Measurements from ENCODE around the gene HCCS. TPM values are rescaled to one million over a fixed set of nuclear protein-coding genes. Genes with fewer than 3 reads are reported as not detected.
A peak's percentile ranks its signal among the peaks of the same experiment; 100 is the strongest.

HCCS gene
- total RNA-seq, 1 donor from 2014 or later, result 28.0 TPM

DNA sequence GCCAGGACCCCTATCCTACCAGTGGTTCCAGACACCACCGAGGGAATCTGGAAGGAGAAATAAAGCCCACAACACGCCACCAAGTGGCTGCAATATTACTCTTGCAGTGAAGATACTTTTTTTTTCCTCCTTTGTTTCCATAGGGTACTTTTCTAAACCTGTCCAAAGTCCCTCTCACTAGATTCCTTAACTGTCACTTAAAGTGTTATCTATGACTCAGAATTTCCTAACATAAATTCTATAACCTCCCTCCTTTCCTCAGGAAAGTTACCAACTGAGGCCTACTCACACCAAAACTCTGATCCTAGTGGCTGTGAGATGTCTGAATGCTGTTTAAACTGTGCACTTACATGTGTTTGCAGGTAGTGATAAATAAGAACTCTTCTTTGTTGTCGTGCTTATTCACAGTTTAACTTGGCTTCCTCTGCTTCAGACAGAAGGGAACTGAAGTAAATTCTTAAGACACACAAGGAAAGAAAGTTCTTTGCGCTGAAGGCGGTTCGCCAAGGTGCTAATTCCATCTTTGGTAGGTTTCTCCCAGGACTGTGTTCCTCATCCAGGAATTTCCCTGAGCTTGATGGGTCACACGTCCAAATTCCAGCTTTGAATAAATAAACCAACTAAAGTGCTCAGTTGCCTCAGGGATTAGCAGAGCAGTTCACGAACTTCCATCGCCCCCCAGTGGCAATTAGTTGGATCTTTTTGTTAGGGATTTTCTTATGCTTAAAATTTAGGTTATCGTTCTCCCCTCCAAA, 10.7 kb upstream of the HCCS start:
- no peak overlapping the region for H3K4me3 Mint-ChIP-seq
- no peaks in the 10 kb centered on the region for H3K27me3 Mint-ChIP-seq
- H3K9me3 Mint-ChIP-seq, result no peaks in the 10 kb centered on the region
- no peak for DNase-seq (ENCODE audit: extremely low spot score, unreplicated experiment)
- H3K4me1 Mint-ChIP-seq (ENCODE audit: unreplicated experiment), result peaks cover 7% of the 10 kb centered on the region
- no peak overlapping the region for H3K27ac Mint-ChIP-seq
- peaks cover 4% of the 10 kb centered on the region for H3K36me3 Mint-ChIP-seq
- TF ChIP-seq, protein P1, sequence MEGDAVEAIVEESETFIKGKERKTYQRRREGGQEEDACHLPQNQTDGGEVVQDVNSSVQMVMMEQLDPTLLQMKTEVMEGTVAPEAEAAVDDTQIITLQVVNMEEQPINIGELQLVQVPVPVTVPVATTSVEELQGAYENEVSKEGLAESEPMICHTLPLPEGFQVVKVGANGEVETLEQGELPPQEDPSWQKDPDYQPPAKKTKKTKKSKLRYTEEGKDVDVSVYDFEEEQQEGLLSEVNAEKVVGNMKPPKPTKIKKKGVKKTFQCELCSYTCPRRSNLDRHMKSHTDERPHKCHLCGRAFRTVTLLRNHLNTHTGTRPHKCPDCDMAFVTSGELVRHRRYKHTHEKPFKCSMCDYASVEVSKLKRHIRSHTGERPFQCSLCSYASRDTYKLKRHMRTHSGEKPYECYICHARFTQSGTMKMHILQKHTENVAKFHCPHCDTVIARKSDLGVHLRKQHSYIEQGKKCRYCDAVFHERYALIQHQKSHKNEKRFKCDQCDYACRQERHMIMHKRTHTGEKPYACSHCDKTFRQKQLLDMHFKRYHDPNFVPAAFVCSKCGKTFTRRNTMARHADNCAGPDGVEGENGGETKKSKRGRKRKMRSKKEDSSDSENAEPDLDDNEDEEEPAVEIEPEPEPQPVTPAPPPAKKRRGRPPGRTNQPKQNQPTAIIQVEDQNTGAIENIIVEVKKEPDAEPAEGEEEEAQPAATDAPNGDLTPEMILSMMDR (conservative IDR thresholded peaks at IDR 0.05), result peak; percentile 72

DNA sequence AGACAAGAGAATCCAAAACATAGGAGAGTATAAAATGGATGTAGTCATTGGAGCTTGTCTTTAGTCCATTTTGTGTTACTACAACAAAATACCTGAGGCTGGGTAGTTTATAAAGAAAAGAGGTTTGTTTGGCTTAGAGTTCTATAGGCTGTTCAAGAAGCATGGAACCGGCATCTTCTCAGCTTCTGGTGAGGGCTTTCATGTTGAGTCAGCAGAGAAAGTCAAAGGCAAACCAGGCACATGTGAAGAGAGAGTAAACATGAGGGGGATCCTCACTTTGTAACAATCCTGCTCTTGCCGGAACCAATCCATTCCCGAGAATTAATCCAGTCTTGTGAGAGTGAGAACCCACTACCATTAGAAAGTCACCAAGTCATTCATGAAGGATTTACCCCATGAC, 8.1 kb upstream of the HCCS start:
- no peak overlapping the region for H3K4me3 Mint-ChIP-seq
- peaks cover 4% of the 10 kb centered on the region for H3K36me3 Mint-ChIP-seq
- no peak overlapping the region for H3K27ac Mint-ChIP-seq
- TF ChIP-seq, protein P1 (conservative IDR thresholded peaks at IDR 0.05), result no peak
- DNase-seq (ENCODE audit: extremely low spot score, unreplicated experiment), result no peak
- peaks cover 7% of the 10 kb centered on the region for H3K4me1 Mint-ChIP-seq (ENCODE audit: unreplicated experiment)
- no peaks in the 10 kb centered on the region for H3K9me3 Mint-ChIP-seq
- H3K27me3 Mint-ChIP-seq, result no peaks in the 10 kb centered on the region

DNA sequence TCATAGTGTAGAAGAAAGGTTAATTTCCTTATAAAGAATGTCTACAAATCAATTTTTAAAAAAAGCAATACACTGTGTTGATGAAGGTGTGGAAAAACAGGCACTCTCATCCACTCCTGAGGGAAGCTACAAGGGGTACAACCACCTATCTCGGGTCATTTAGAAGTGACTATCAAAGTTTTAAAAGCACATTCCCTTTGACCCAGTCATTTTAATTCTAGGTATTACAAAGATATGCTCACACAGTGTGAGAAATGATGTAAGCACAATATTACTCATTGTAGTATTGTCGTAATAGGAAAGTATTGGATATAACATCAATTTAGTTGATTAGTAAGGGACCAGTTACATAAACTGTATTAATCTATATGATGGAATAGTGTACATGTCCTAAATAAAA, 7.4 kb upstream of the HCCS start:
- Mint-ChIP-seq H3K27me3 (no peaks in the 10 kb centered on the region), H3K4me1 (ENCODE audit: unreplicated experiment) (peaks cover 7% of the 10 kb centered on the region), H3K9me3 (no peaks in the 10 kb centered on the region), H3K36me3 (no peaks in the 10 kb centered on the region), H3K27ac (no peak overlapping the region), H3K4me3 (no peak overlapping the region)
- TF ChIP-seq, protein P1 (conservative IDR thresholded peaks at IDR 0.05), result no peak
- DNase-seq (ENCODE audit: extremely low spot score, unreplicated experiment), result no peak

DNA sequence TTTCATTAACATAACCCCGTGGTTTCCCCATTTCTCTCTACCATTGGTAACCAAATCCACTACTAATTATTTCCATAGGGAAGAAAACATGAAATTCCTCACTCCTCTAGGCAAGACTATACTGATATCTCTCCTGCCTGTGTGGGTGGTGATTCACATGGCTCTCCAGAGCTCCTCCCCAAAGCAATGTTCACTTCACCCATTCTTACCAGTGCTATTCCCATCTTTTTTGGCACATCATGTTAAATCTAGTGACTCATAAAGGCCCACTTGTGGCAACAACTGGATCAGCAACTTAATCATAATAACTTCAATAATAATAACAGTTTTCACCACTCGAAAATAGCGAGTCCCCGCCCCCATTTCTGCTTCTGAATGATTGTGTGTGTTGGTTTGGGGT, 6.1 kb upstream of the HCCS start:
- H3K27me3 Mint-ChIP-seq, result no peaks in the 10 kb centered on the region
- no peaks in the 10 kb centered on the region for H3K9me3 Mint-ChIP-seq
- H3K36me3 Mint-ChIP-seq, result no peaks in the 10 kb centered on the region
- peaks cover 7% of the 10 kb centered on the region for H3K4me1 Mint-ChIP-seq (ENCODE audit: unreplicated experiment)
- TF ChIP-seq, protein P1 (conservative IDR thresholded peaks at IDR 0.05), result no peak
- no peak for DNase-seq (ENCODE audit: extremely low spot score, unreplicated experiment)
- no peak overlapping the region for H3K27ac Mint-ChIP-seq
- no peak overlapping the region for H3K4me3 Mint-ChIP-seq

DNA sequence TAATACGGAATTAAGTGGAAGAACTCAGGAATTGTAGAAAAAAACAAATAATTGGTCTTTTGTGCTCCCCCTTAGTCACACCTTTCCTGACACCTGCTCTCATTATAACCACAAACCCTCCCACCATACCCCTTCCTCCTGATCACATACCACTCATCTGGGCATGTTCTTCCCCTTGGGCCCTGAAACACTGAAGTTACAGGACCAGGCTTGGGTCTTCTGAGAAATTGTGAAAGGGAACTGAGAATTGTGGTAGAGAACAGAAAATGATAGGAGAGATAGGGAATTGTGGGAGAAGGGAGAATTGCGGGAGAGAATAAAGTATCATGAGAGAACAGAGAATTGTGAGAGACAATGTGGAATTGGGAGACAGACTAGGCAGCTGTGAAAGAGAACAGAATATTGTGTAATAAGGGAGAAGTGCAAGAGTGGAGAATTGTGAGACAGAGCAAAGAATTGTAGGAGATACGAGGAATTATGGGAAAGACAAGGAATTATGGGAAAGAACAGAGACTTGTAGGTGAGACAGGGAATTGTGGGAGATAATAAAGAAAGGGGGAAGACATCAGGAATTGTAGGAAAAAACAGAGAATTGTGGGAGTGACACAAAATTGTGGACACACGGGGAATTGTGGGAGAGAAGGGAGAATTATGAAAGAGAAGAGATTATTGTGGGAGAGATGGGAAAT, 2.7 kb upstream of the HCCS start:
- no peak overlapping the region for H3K27ac Mint-ChIP-seq
- no peak for DNase-seq (ENCODE audit: extremely low spot score, unreplicated experiment)
- TF ChIP-seq, protein P1 (conservative IDR thresholded peaks at IDR 0.05), result no peak
- H3K36me3 Mint-ChIP-seq, result no peaks in the 10 kb centered on the region
- no peaks in the 10 kb centered on the region for H3K9me3 Mint-ChIP-seq
- no peak overlapping the region for H3K4me3 Mint-ChIP-seq
- no peaks in the 10 kb centered on the region for H3K27me3 Mint-ChIP-seq
- no peaks in the 10 kb centered on the region for H3K4me1 Mint-ChIP-seq (ENCODE audit: unreplicated experiment)
